Spleen (tissue), 7 donors: ENCODE results near the gene LSM14B.

Experiments
- CTCF ChIP-seq, 11 experiments: fragments of 200-600 bp in 7 of 11; fragments of 450-650 bp in 4 of 11; sonication (generic) in 4 of 11; IDR thresholded peaks in 8 of 11; conservative IDR thresholded peaks in 3 of 11; 1 replicate in 7 of 11; 2 replicates in 4 of 11; pipeline versions ENCODE4 v1.4.0 to v1.8.0; 2016 to 2021; ENCODE audit warnings: antibody characterized with exemption in 11 of 11, inconsistent platforms in 4 of 11, mild to moderate bottlenecking in 1 of 11
- POLR2A ChIP-seq, 3 donors: fragments of 450-650 bp; IDR thresholded peaks; one replicate each; pipeline ENCODE4 v1.5.1; 2017; ENCODE audit warnings: antibody characterized with exemption in 3 of 3, mild to moderate bottlenecking in 1 of 3
- POLR2AphosphoS5 ChIP-seq, 3 donors: sonication (generic); formaldehyde crosslinking; IDR thresholded peaks; one replicate each; pipeline ENCODE4 v1.5.1; 2017; ENCODE audit warnings: antibody characterized with exemption in 3 of 3
- donor health status: DM: no; HTN: no; CAD: no; lungs with moderate emphysema.
- donor health status: DM: no; HTN: no; CAD: no.
- donor health status: DM: no; HTN: no; CAD: no.

DNA sequence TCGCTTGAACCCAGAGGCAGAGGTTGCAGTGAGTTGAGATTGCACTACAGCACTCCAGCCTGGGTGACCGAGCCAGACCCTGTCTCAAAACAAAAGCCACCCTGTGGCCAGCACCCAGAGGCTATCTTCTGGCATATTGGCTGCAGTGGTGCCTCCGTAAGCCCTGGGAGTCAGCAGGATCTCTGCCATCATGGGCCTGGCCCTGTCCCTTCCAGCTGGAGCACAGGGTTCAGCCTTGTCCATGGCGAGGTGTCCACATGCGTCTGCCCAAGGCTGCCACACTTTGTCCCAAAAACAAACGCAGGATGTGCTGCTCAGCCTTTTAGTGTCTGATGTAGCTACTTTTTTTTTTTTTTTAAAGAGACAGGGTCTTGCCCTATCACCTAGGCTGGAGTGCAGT is 45.2 kb downstream of the LSM14B start:
- TF ChIP-seq CTCF (IDR thresholded peaks at IDR 0.05 in 8 of 11, conservative IDR thresholded peaks at IDR 0.05 in 3 of 11) (no peak), POLR2A (IDR thresholded peaks at IDR 0.05) (no peak), POLR2AphosphoS5 (IDR thresholded peaks at IDR 0.05) (peak; percentile 36 to 71 (median 47))
